Measurements from ENCODE around the gene TEPSIN.

TEPSIN gene

GRCh38 chr17:81239714-81240555, 1.1 kb upstream of the TEPSIN start:
- Mint-ChIP-seq H3K4me1 (peaks cover 36% of the 10 kb centered on the region), H3K27me3 (no peaks in the 10 kb centered on the region), H3K36me3 (ENCODE audit: low read depth) (peaks cover 14% of the 10 kb centered on the region), H3K9me3 (no peaks in the 10 kb centered on the region), H3K4me3 (peak overlapping the region; percentile 92), H3K27ac (peak overlapping the region; percentile 92)
- ATAC-seq (peak; percentile 7), DNase-seq (peak; percentile 56)

- no peak overlapping the region for H3K27ac Mint-ChIP-seq
- H3K36me3 Mint-ChIP-seq (ENCODE audit: low read depth) = peaks cover 14% of the 10 kb centered on the region
- H3K4me1 Mint-ChIP-seq = peaks cover 34% of the 10 kb centered on the region
- DNase-seq (no peak), ATAC-seq (no peak)
- no peaks in the 10 kb centered on the region for H3K9me3 Mint-ChIP-seq
- peak overlapping the region; percentile 82 for H3K4me3 Mint-ChIP-seq
- no peaks in the 10 kb centered on the region for H3K27me3 Mint-ChIP-seq
Measured at GRCh38 chr17:81238490-81238814, 403 bp downstream of the TEPSIN start.

DNA sequence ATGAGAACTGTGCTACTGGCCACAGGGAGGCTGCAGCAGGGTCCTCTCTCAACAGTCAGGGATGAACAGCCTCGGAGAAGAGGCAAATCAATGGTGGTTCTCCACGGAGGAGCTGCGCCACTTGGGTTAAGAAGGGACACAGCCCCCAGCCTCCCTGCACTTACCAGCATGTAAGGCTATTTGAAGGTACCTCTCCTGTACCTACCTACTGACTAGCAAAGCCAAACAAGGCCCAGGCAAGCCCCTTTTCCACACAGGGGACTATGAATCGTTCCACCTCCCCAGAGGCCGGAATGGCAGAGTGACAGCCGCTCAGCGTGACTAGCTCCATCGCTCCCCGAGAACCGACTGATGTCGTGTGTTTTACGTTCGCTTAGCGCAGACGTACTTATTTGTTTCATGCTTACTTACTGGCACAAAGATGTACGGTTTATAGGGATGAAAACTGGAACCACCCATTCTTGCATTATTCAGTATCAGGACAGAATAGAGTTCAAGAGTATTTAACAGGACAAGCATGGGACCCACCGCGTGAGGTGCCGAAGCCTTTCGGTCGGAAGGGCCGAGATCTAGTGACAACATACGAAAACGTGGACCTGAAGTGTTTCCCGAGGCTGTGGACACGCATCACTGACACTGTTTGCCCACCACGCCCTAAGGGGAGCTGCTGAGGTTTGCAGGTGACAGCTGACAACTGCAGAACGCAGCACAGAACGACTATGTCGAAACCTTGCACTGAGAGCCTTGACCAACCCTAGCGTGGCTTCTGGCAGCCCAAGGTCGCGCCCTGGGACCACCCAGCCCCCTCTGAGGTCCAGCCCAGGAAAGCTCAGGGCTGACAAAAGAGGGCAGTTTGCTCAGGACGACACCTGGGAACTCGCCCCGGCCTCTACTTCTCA, 1.0 kb downstream of the TEPSIN start:
- peaks cover 14% of the 10 kb centered on the region for H3K36me3 Mint-ChIP-seq (ENCODE audit: low read depth)
- H3K27me3 Mint-ChIP-seq = no peaks in the 10 kb centered on the region
- ATAC-seq (no peak), DNase-seq (no peak)
- no peaks in the 10 kb centered on the region for H3K9me3 Mint-ChIP-seq
- H3K4me3 Mint-ChIP-seq = peak overlapping the region; percentile 82
- H3K27ac Mint-ChIP-seq = peak overlapping the region; percentile 59
- H3K4me1 Mint-ChIP-seq = peaks cover 34% of the 10 kb centered on the region

DNA sequence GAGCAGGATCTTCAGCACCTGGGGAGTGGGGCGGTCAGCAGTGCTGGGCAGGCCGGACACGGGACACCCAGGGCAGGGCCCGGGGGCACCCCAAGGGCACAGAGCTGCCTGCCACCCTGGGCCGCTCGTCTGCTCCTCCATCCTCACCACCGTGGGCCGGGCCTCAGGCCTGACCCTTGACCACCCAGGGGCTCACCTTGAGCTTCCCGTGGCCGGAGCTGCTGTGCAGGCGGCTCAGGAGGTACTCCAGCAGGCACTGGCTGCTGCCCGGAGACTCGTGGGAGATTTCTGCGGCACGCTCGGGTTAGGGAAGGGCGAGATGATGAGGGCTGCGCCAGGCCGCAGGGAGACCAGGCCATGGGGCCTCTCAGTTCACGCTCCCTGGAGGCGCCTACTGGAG, 2.1 kb downstream of the TEPSIN start:
- DNase-seq = no peak
- H3K4me1 Mint-ChIP-seq = peaks cover 29% of the 10 kb centered on the region
- no peaks in the 10 kb centered on the region for H3K27me3 Mint-ChIP-seq
- no peaks in the 10 kb centered on the region for H3K9me3 Mint-ChIP-seq
- no peak overlapping the region for H3K4me3 Mint-ChIP-seq
- no peak overlapping the region for H3K27ac Mint-ChIP-seq
- no peak for ATAC-seq
- peaks cover 14% of the 10 kb centered on the region for H3K36me3 Mint-ChIP-seq (ENCODE audit: low read depth)

- no peak overlapping the region for H3K27ac Mint-ChIP-seq
- H3K9me3 Mint-ChIP-seq = no peaks in the 10 kb centered on the region
- no peak overlapping the region for H3K4me3 Mint-ChIP-seq
- no peak for ATAC-seq
- H3K36me3 Mint-ChIP-seq (ENCODE audit: low read depth) = peaks cover 12% of the 10 kb centered on the region
- H3K4me1 Mint-ChIP-seq = peaks cover 22% of the 10 kb centered on the region
- DNase-seq = no peak
- H3K27me3 Mint-ChIP-seq = no peaks in the 10 kb centered on the region
Measured at GRCh38 chr17:81235822-81236740, 2.8 kb downstream of the TEPSIN start.

DNA sequence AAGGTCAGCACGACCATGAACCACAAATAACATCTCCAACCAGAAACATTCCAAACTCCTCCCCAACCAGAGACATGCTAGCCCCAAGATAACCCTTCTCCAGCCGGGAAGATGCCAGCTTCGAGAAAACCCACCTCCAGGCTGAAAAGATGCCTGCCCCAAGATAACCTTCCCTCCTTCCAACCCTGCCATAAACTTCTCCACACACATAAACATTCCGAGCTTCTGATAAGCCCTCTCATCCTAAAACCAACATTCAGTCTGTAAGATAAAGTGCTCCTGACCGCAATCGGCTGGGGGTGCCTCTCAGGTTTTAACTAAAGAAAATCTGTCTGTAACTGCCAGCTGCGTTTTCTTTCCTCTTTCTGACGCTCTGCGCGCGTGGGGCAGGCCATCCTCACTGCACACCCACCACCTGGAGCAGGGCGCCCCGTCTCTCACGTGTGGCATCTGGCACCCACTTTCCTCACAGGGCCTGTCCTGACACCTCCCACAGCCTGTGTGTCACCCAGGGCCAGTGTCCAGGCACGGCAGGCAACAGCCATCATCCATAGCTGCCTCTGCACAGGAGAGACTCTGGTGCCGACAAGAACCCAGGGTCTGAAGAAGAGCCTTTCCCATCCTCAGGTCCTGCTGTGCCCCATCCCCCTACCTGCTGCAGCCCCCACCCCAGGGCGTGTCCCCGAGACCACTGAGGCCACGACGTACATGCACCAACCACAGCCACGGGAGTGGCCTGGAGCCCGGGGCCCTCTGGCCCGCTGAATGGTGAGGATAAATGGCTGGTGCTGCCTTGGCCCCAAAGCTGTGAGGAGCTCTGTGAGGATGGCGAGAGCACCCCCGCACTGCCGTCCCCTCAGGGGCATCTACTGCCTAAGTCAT, 3.7 kb downstream of the TEPSIN start:
- Mint-ChIP-seq H3K9me3 (no peaks in the 10 kb centered on the region), H3K27ac (no peak overlapping the region), H3K4me1 (peaks cover 16% of the 10 kb centered on the region), H3K36me3 (ENCODE audit: low read depth) (peaks cover 12% of the 10 kb centered on the region), H3K27me3 (no peaks in the 10 kb centered on the region), H3K4me3 (no peak overlapping the region)
- DNase-seq (no peak), ATAC-seq (no peak)

- ATAC-seq = no peak
- Mint-ChIP-seq H3K36me3 (ENCODE audit: low read depth) (peaks cover 11% of the 10 kb centered on the region), H3K4me1 (peaks cover 13% of the 10 kb centered on the region), H3K27me3 (no peaks in the 10 kb centered on the region), H3K9me3 (no peaks in the 10 kb centered on the region), H3K27ac (no peak overlapping the region), H3K4me3 (no peak overlapping the region)
- DNase-seq = no peak
Measured at GRCh38 chr17:81234506-81234855, 4.4 kb downstream of the TEPSIN start.

DNA sequence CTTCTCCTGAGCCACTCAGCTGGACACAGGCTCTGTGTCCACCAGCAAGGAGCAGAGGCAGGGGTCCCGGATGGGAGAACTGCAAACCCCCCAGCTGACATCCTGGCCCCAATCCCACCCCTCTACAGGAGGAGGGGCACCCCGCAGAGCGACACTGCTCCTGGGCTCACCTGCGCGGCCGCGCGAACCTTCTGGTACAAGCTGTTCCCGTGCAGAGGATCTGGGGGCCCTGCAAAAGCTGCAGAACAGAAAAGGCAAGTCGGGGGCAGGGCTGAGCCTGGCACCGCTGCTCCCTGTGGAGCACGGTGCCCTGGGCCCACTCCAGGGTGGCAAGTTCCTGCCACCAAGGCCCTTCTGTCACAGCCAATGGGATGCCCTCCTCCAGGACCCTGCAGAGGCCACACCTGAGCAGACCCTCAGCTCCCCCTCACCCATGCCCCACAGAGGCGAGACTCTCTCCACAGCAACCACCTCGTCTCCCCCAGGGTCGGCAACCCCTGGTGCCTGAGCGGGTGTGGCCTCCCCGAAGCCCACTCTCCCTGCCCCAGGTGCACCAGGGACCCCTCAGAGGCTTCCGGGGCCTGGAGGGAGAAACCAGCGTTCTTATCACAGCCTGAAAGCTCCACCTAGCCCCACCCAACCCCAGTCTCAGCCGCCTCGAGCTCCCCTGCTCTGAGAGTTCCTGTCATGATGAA, 4.9 kb downstream of the TEPSIN start:
- DNase-seq (no peak), ATAC-seq (no peak)
- H3K36me3 Mint-ChIP-seq (ENCODE audit: low read depth) = peaks cover 11% of the 10 kb centered on the region
- H3K27ac Mint-ChIP-seq = no peak overlapping the region
- no peaks in the 10 kb centered on the region for H3K27me3 Mint-ChIP-seq
- H3K4me3 Mint-ChIP-seq = no peak overlapping the region
- no peaks in the 10 kb centered on the region for H3K9me3 Mint-ChIP-seq
- peaks cover 13% of the 10 kb centered on the region for H3K4me1 Mint-ChIP-seq

DNA sequence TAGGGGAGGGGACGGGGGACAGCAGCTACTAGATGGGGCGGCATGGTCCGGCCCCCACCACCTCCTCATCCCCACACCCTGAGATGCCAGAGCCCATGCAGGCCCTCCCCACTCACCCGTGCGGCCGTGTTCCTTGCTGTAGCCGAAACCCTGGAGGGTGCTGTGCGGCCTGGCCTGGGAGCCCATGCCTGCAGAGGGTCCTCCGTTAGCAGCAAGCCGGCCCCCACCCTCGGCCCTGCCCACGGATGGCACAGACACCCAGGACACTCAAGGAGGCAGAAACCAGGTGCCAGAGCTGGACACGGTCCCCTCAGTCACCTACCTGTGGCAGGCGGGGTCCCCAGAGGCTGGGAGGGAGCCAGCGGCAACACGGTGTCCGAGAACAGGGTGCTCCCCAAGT, 5.5 kb downstream of the TEPSIN start:
- Mint-ChIP-seq H3K27me3 (no peaks in the 10 kb centered on the region), H3K36me3 (ENCODE audit: low read depth) (peaks cover 11% of the 10 kb centered on the region), H3K4me3 (no peak overlapping the region), H3K4me1 (peaks cover 13% of the 10 kb centered on the region), H3K27ac (no peak overlapping the region), H3K9me3 (no peaks in the 10 kb centered on the region)
- DNase-seq (no peak), ATAC-seq (no peak)

- H3K4me3 Mint-ChIP-seq = no peak overlapping the region
- H3K27me3 Mint-ChIP-seq = no peaks in the 10 kb centered on the region
- no peaks in the 10 kb centered on the region for H3K9me3 Mint-ChIP-seq
- peaks cover 11% of the 10 kb centered on the region for H3K36me3 Mint-ChIP-seq (ENCODE audit: low read depth)
- no peak overlapping the region for H3K27ac Mint-ChIP-seq
- peaks cover 12% of the 10 kb centered on the region for H3K4me1 Mint-ChIP-seq
- DNase-seq (no peak), ATAC-seq (no peak)
Measured at GRCh38 chr17:81232616-81233241, 6.1 kb downstream of the TEPSIN start.

DNA sequence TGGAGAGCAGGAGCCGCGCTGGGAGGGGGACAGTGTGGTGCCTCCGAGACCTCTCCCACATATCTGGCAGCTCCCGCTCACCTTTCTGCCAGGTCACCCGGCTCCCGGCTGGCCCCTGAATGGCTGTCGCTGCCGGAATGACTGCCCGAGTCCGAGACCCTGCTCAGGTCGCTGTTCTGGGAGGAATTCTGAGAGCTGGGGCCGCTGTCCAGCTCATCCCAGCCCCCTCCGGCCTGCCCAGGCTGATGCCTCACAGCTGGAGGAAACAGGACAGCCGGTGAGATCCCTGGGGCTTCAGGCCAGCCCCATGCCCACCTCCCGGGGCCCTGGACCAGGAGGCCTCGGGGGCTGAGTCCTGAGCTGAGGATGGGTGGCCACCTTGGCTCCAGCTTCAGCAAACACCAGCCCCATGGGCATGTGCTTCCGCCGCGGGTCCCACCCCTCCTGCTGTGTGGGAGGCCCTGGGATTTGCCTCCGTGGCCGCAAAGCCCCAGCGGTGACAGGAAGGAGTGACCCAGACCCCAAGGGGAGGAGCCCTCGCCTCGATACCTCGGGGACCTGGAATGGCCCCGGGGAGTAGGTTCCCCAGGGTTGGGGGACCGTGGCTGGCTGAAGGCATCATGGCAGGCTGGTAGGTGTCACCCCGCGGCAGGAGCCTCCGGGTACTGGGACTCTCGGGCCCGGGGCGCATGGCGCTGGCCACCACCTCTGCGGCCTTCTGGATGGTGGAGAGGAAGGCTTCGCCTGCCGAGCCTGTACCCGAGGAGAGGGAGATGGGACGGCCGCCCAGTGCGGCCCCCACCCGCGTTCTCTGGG, 6.9 kb downstream of the TEPSIN start:
- no peak for DNase-seq
- no peak for ATAC-seq
- H3K27me3 Mint-ChIP-seq = no peaks in the 10 kb centered on the region
- no peak overlapping the region for H3K27ac Mint-ChIP-seq
- peaks cover 8% of the 10 kb centered on the region for H3K4me1 Mint-ChIP-seq
- H3K4me3 Mint-ChIP-seq = no peak overlapping the region
- H3K9me3 Mint-ChIP-seq = no peaks in the 10 kb centered on the region
- H3K36me3 Mint-ChIP-seq (ENCODE audit: low read depth) = peaks cover 11% of the 10 kb centered on the region

DNA sequence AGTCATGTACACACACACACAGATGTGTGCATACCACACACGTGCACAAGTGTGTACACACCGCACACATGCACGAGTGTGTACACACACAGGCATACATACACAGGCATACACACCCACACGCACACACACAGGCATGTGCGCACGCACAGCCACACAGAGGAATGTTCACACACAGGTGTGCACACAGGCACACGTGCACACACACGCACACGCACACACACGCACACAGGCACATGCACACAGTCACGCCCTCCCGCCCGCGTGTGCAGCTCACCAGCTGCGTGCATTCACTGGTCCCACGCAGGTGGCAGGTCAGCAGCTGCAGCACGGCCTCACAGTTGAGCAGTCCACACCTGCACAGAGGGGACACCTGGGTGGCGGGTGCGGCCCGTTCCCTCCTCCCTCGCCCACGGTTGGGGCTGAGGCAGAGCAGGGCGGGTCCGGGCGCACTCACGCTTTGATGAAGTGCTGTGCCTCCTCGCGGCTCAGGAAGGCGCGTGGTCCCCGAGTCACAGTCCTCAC, 7.7 kb downstream of the TEPSIN start:
- no peak for ATAC-seq
- peaks cover 11% of the 10 kb centered on the region for H3K36me3 Mint-ChIP-seq (ENCODE audit: low read depth)
- peaks cover 6% of the 10 kb centered on the region for H3K4me1 Mint-ChIP-seq
- no peak overlapping the region for H3K4me3 Mint-ChIP-seq
- H3K9me3 Mint-ChIP-seq = no peaks in the 10 kb centered on the region
- no peak overlapping the region for H3K27ac Mint-ChIP-seq
- no peaks in the 10 kb centered on the region for H3K27me3 Mint-ChIP-seq
- no peak for DNase-seq
